ENCODE results near the gene CYP26B1.

CYP26B1 gene

DNA sequence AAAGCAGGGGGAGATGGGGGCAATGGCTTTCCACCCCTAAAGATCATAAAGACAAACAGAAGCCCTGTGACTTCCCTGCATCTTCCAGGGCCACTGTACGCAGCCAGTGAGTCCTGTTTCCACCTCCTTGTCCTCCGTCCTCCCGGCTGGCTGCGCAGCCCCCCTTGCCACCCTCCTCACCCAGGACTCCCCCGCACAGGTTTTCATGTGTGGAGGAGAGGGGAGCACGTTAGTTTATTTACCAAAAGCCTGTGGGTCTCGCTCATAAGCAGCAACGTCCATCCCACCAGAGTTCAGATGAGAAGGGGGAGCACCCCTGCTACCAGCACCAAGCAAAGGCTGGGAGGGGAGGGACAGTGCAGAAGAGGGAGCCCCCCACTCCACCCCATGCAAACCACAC is 11.7 kb downstream of the CYP26B1 start:
- Histone ChIP-seq H3K36me3 (ENCODE audit: control insufficient read depth, insufficient read depth, low read length) (no peaks in the 10 kb centered on the region), H3K27me3 (replicated peaks; ENCODE audit: control insufficient read depth, insufficient read depth, low read length) (no peaks in the 10 kb centered on the region), H3K4me3 (replicated peaks; ENCODE audit: low read depth, low read length) (no peak overlapping the region)
- DNase-seq (ENCODE audit: extremely low read depth, insufficient read length), result no peak
- no peak for TF ChIP-seq CTCF (IDR thresholded peaks at IDR 0.05; ENCODE audit: insufficient read depth, low read length, poor library complexity, severe bottlenecking)

DNA sequence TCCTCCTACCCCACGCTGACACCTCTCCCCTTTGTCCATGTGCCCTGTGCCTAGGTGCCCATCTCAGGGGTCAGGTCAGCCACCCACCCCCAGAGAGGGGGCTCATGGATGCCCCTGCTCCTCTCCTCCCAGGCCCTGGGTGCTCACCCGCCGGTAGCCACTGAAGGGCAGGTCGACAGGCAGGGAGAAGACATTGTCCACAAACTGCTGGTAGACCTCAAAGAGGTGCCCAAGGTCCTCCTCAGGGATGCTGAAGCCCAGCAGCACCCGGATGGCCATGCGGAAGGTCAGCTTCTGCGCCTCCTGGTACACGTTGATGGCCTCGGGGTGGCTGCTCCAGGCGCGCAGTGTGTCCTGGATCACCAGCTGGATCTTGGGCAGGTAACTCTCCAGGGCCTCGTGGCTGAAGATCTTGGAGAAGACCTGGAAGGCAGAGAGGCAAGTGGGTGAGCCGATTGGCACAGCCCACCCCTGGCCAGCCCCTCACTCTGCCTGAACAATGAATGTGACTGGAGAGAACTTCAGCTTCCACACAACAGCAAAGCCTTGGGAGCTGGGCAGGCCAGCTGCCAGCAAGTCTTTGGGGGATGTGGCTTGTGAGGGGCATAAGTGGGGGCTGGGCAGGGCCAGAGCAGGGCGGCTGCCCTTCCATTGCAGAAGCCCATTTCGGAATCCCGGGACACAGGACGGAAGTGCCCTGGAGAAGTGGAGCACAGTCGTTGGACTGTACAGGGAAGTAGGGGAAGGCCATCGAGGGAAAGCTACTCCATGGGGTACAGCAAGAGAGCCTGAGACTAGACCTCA is 12.5 kb downstream of the CYP26B1 start:
- no peak for DNase-seq (ENCODE audit: extremely low read depth, insufficient read length)
- H3K27me3 ChIP-seq (replicated peaks; ENCODE audit: control insufficient read depth, insufficient read depth, low read length), result no peaks in the 10 kb centered on the region
- no peak overlapping the region for H3K4me3 ChIP-seq (replicated peaks; ENCODE audit: low read depth, low read length)
- H3K36me3 ChIP-seq (ENCODE audit: control insufficient read depth, insufficient read depth, low read length), result no peaks in the 10 kb centered on the region
- no peak for TF ChIP-seq CTCF (IDR thresholded peaks at IDR 0.05; ENCODE audit: insufficient read depth, low read length, poor library complexity, severe bottlenecking)

DNA sequence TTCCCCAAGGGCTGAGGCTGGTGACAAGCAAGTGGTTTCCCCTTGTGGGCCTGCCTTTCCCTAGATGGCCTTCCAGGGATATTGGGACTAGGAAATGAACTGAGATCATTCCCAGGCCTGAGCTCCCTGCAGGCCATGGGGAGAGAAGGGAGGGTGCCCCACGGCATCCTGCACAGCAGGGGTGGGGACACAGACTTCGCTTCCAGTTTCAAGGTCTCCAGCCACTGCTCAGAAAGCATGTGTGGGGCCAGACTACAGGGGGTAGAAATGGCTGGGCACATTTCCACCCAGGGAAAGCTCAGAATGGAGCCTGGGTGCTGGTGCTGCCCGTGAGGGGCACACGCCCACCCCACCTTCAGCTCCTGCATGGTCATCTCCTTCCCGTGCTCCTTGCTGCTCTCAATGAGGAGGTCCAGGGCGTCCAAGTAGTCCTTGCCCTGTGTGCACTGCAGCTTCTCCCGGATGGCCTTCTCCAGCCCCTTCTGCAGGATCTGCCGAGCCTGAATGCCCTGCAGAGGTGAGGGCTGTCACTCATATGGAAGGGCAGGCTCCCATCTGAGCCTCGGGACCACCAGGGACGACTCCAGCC is 13.2 kb downstream of the CYP26B1 start:
- no peak for TF ChIP-seq CTCF (IDR thresholded peaks at IDR 0.05; ENCODE audit: insufficient read depth, low read length, poor library complexity, severe bottlenecking)
- Histone ChIP-seq H3K4me3 (replicated peaks; ENCODE audit: low read depth, low read length) (no peak overlapping the region), H3K27me3 (replicated peaks; ENCODE audit: control insufficient read depth, insufficient read depth, low read length) (no peaks in the 10 kb centered on the region), H3K36me3 (ENCODE audit: control insufficient read depth, insufficient read depth, low read length) (no peaks in the 10 kb centered on the region)
- DNase-seq (ENCODE audit: extremely low read depth, insufficient read length), result no peak

DNA sequence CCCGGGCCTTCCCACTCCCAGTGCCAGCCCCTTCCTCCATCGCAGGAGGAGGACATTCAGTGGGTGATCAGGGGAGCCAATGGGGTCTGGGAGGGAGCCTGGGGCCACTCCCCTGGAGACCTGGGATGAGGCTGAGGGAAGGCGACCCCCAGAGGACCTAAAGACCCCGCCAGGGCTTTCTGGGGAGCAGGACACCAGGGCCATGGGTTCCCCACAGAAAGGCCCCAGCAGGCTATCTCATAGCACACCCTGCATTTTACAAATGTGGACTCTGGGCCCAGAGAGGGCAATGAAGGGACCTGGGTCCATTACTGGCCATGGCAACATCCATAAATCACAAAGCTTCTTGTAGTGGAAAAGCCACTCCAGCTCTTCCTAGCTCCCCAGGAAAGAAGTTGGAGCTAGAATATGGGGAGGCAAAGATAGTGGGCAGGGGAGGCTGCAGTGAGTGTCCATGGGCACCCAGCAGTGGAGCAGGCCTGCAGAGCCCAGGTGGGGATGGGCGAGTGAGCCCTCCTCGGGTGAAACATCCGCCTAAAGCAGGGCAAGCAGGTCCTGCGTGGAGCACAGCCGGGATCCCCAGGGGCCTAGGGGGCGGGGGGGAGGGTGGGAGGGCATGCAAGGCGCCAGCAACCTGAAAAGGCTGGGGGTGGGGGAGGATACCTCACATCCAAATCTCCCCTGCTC is 13.8 kb downstream of the CYP26B1 start:
- DNase-seq (ENCODE audit: extremely low read depth, insufficient read length), result no peak
- Histone ChIP-seq H3K27me3 (replicated peaks; ENCODE audit: control insufficient read depth, insufficient read depth, low read length) (no peaks in the 10 kb centered on the region), H3K4me3 (replicated peaks; ENCODE audit: low read depth, low read length) (no peak overlapping the region), H3K36me3 (ENCODE audit: control insufficient read depth, insufficient read depth, low read length) (no peaks in the 10 kb centered on the region)
- no peak for TF ChIP-seq CTCF (IDR thresholded peaks at IDR 0.05; ENCODE audit: insufficient read depth, low read length, poor library complexity, severe bottlenecking)

- Histone ChIP-seq H3K36me3 (ENCODE audit: control insufficient read depth, insufficient read depth, low read length) (no peaks in the 10 kb centered on the region), H3K4me3 (replicated peaks; ENCODE audit: low read depth, low read length) (no peak overlapping the region), H3K27me3 (replicated peaks; ENCODE audit: control insufficient read depth, insufficient read depth, low read length) (no peaks in the 10 kb centered on the region)
- TF ChIP-seq CTCF (IDR thresholded peaks at IDR 0.05; ENCODE audit: insufficient read depth, low read length, poor library complexity, severe bottlenecking), result no peak
- DNase-seq (ENCODE audit: extremely low read depth, insufficient read length), result no peak
Measured at GRCh38 chr2:72132981-72133720, 14.5 kb downstream of the CYP26B1 start.

Measured in GM06990 (cell line).